RWPE2 (cell line): Measurements from ENCODE around the gene CCDC18.

Experiments
- ATAC-seq: fragments of 200-7000 bp; cut with Tn5 transposase; 3 replicates; pipeline ENCODE4 v1.9.1; 2021; ENCODE audit warnings: low read depth
- DNase-seq: peaks from one replicate; pipeline ENCODE4 v3.0.0-alpha.2; 2020; ENCODE audit warnings: low spot score
- H3K27ac ChIP-seq: fragments of 450-650 bp; 2 replicates; pipeline ENCODE4 v1.5.1; 2017; ENCODE audit warnings: mild to moderate bottlenecking; ENCODE audit not compliant: poor library complexity, severe bottlenecking
- H3K27me3 ChIP-seq: fragments of 250-450 bp; sonication (Bioruptor Pico); 2 replicates; pipeline ENCODE4 v1.5.1; 2021; ENCODE audit warnings: mild to moderate bottlenecking, moderate library complexity; ENCODE audit not compliant: insufficient read depth, poor library complexity, severe bottlenecking
- H3K36me3 ChIP-seq: fragments of 250-450 bp; sonication (Bioruptor Pico); 2 replicates; pipeline ENCODE4 v1.5.1; 2020; ENCODE audit warnings: low read depth, mild to moderate bottlenecking, moderate library complexity
- H3K4me1 ChIP-seq: fragments of 250-450 bp; sonication (Bioruptor Pico); 2 replicates; pipeline ENCODE4 v1.5.1; 2021; ENCODE audit warnings: mild to moderate bottlenecking, moderate library complexity; ENCODE audit not compliant: insufficient read depth, poor library complexity, severe bottlenecking
- H3K4me3 ChIP-seq: fragments of 250-450 bp; sonication (Bioruptor Pico); 2 replicates; pipeline ENCODE4 v1.5.1; 2021; ENCODE audit warnings: mild to moderate bottlenecking, moderate library complexity; ENCODE audit not compliant: severe bottlenecking
- H3K9me3 ChIP-seq: fragments of 250-450 bp; sonication (Bioruptor Pico); 2 replicates; pipeline ENCODE4 v1.5.1; 2021; ENCODE audit warnings: mild to moderate bottlenecking, moderate library complexity; ENCODE audit not compliant: severe bottlenecking
- CTCF ChIP-seq: fragments of 450-650 bp; IDR thresholded peaks from one replicate; pipeline ENCODE4 v1.5.1; 2017; ENCODE audit warnings: mild to moderate bottlenecking, moderate library complexity; ENCODE audit not compliant: poor library complexity, severe bottlenecking

The CCDC18 gene

GRCh38 chr1:93221913-93222312, 41.4 kb downstream of the CCDC18 start:
- Histone ChIP-seq H3K36me3 (peaks cover 88% of the 10 kb centered on the region), H3K27ac (no peak overlapping the region), H3K9me3 (no peaks in the 10 kb centered on the region), H3K4me3 (no peak overlapping the region), H3K4me1 (peaks cover 16% of the 10 kb centered on the region), H3K27me3 (no peaks in the 10 kb centered on the region)
- ATAC-seq (peak; percentile 42; the same call in 2 of the 3 replicates), DNase-seq (no peak)
- no peak for TF ChIP-seq CTCF

GRCh38 chr1:93223023-93223675, 42.6 kb downstream of the CCDC18 start:
- Histone ChIP-seq H3K4me1 (peaks cover 16% of the 10 kb centered on the region), H3K36me3 (peaks cover 82% of the 10 kb centered on the region), H3K4me3 (no peak overlapping the region), H3K27me3 (no peaks in the 10 kb centered on the region), H3K9me3 (no peaks in the 10 kb centered on the region), H3K27ac (no peak overlapping the region)
- no peak for TF ChIP-seq CTCF
- DNase-seq: no peak
- ATAC-seq: no peak

GRCh38 chr1:93235261-93235660, 54.7 kb downstream of the CCDC18 start:
- no peak overlapping the region for H3K4me3 ChIP-seq
- H3K27ac ChIP-seq: no peak overlapping the region
- no peaks in the 10 kb centered on the region for H3K27me3 ChIP-seq
- DNase-seq (no peak), ATAC-seq (no peak)
- no peak for TF ChIP-seq CTCF
- H3K4me1 ChIP-seq: no peaks in the 10 kb centered on the region
- peaks cover 66% of the 10 kb centered on the region for H3K36me3 ChIP-seq
- peaks cover 2% of the 10 kb centered on the region for H3K9me3 ChIP-seq

- DNase-seq: no peak
- no peaks in the 10 kb centered on the region for H3K27me3 ChIP-seq
- H3K27ac ChIP-seq: no peak overlapping the region
- H3K4me1 ChIP-seq: no peaks in the 10 kb centered on the region
- TF ChIP-seq CTCF: no peak
- no peak overlapping the region for H3K4me3 ChIP-seq
- ATAC-seq: no peak
- H3K36me3 ChIP-seq: peaks cover 64% of the 10 kb centered on the region
- peaks cover 3% of the 10 kb centered on the region for H3K9me3 ChIP-seq
Measured at GRCh38 chr1:93237021-93237420, 56.5 kb downstream of the CCDC18 start.

GRCh38 chr1:93238425-93238824, 57.9 kb downstream of the CCDC18 start:
- ATAC-seq (no peak), DNase-seq (no peak)
- Histone ChIP-seq H3K27me3 (no peaks in the 10 kb centered on the region), H3K27ac (no peak overlapping the region), H3K9me3 (peaks cover 12% of the 10 kb centered on the region), H3K4me3 (no peak overlapping the region), H3K36me3 (peaks cover 69% of the 10 kb centered on the region), H3K4me1 (no peaks in the 10 kb centered on the region)
- TF ChIP-seq CTCF: no peak
